ENCODE data around the gene CCDC117.
"Not testable (repeated sequence)": the region's sequence is repeated elsewhere in the genome, so short reads cannot be mapped to it uniquely, and the experiment has no call there.

The CCDC117 gene

GRCh38 chr22:28824455-28824854 is 52.0 kb downstream of the CCDC117 start:
- DNase-seq = not testable (repeated sequence)

- DNase-seq = not testable (repeated sequence)
These were observed 53.9 kb downstream of the CCDC117 start for GRCh38 chr22:28826430-28826829.

DNA sequence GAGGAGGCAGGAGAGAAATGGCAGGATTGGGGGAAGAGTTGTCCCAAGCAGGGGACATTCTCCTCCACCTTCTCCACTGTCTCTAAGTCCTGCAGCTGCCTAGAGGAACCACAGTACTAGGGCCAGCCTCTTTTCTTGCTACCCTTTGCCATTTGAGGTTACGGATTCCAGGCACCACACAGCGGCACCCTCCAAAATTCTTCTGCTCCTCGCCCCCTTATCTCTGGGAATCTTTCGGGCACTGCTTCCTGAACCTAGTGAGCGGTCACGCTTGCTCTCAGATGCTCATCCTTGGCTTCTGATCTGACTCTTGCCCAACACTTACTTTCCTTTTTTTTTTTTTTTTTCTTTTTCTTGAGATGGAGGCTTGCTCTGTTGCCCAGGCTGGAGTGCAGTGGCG is 54.4 kb downstream of the CCDC117 start:
- no peak for DNase-seq

DNA sequence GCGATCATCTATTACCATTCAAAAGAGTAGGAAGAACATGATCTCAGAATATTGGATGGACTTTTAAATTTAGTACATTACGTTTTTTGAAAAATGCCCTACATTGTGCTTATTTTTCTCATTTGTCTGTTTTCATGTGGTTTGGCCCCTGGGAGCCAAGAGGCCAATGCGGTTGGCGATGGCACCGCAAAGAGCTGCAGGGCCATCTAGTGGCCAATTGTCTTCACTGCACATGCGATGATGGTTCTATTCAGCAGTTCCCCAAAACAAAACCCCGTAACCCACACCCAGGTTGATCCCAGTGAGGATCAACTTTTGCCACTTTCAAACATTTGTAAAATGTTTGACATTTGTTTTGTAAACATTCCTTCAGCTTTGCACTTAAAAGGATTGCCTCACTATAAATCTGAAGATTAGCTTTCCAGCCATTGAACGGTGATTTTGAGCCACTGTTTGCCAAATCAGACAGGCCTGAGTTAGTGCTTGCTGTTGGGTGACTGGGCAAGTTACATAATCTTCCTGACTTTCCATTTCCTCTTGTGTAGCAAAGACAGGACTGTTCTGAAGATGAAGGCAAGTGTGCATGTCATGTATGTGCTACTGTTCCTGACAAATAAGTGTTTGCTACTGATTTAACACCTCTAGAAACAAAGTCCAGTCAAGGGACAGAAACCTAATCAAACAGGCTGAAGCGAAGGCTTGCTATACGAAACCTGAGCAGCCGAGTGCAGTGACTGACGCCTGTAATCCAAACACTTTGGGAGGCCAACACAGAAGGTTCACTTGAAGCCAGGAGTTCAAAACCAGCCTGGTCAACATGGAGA is 57.1 kb downstream of the CCDC117 start:
- DNase-seq = peak in 48 of 56 donors; percentile 4 to 82 (median 42)

- DNase-seq = no peak
These were observed 57.9 kb downstream of the CCDC117 start for GRCh38 chr22:28830441-28830840.

DNA sequence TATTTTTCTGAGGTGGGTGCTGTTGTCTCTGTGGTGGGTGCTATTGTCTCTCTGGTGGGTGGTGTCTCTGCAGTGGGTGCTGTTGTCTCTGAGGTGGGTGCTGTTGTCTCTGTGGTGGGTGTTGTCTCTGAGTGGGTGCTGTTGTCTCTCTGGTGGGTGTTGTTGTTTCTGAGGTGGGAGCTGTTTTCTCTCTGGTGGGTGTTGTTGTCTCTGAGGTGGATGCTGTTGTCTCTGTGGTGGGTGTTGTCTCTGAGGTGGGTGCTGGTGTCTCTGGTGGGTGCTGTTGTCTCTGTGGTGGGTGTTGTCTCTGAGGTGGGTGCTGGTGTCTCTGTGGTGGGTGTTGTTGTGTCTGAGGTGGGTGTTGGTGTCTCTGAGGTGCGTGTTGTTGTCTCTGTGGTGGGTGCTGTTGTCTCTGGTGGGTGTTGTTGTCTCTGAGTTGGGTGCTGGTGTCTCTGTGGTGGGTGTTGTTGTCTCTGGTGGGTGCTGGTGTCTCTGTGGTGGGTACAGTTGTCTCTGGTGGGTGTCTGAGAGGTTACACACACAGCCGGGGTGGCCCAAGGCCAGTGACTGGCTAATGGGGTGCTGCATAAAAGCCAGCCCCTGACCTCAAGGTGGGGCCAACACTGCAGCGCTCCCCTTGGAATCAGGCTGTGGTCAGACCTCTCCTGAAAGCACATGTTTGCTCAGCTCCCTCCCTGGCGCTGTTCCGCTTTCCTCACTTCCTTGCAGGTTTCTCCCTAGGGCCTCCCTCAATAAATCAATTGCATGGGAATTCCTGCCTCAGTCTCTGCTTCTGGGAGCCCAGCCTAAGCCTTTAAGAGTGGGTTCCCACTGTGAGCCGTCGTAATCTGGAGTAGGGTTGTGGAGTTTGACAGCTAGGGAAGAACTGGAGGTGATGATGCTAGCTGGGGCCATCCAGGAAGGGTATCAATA is 58.9 kb downstream of the CCDC117 start:
- no peak for DNase-seq

DNA sequence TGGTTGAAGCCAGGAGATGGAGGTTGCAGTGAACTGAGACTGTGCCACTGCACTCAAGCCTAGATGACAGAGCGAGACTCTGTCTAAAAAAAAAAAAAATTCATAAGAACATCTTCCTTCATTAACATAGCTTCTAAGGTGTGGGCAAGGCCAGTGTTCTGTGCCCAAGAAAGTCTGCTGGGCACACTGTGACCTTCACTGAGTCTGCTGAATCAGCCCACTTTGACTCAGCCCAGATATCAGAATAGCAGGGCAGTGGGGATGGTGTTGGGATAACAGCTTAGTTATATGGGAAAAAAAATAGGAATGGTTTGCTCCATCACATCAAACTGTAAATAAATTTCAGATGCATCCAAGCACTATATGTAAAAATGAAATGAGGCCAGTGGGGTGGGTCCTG is 60.2 kb downstream of the CCDC117 start:
- DNase-seq = no peak

GRCh38 chr22:28833276-28833923 is 60.9 kb downstream of the CCDC117 start:
- no peak for DNase-seq

- DNase-seq = no peak
These were observed 63.2 kb downstream of the CCDC117 start for GRCh38 chr22:28835630-28836189.

DNA sequence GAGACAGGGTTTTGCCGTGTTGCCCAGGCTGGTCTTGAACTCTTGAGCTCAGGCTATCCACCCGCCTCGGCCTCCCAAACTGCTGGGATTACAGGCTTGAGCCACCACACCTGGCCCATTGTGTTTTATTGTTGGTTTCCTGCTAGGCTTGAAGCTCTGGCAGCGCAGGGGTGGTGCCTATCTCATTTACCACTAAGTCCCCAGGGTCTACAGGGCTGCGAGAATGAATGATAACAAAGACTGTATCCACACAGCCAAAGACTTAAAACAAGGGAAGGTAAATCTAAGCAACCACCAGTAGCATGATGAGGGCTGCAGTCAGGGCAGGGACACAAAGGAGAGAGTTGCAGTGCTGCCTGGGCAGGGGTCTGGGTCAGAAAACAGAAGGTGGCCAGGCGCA is 65.1 kb downstream of the CCDC117 start:
- no peak for DNase-seq

Measured in nucleus accumbens (tissue), 56 donors.